Ecto neural progenitor cell (in vitro differentiated cells): Measurements from ENCODE around the gene SNAP25.
A peak's percentile ranks its signal among the peaks of the same experiment; 100 is the strongest.

Experiments used
- DNase-seq: peaks from one replicate; pipeline ENCODE4 v3.0.0-alpha.2; 2018; ENCODE audit warnings: low spot score

Gene SNAP25

GRCh38 chr20:10216146-10216791 lies 2.4 kb upstream of the SNAP25 start:
- DNase-seq: no peak

- DNase-seq: peak; percentile 77
These were observed 764 bp upstream of the SNAP25 start for GRCh38 chr20:10217721-10218410.

GRCh38 chr20:10219452-10219791 lies 792 bp downstream of the SNAP25 start:
- DNase-seq: peak; percentile 94

- DNase-seq: no peak
These were observed 1.5 kb downstream of the SNAP25 start for GRCh38 chr20:10219993-10220750.

- DNase-seq: no peak
These were observed 2.4 kb downstream of the SNAP25 start for GRCh38 chr20:10221021-10221420.

GRCh38 chr20:10225439-10226060 lies 6.9 kb downstream of the SNAP25 start:
- no peak for DNase-seq

GRCh38 chr20:10228330-10228729 lies 9.7 kb downstream of the SNAP25 start:
- DNase-seq: no peak

- no peak for DNase-seq
These were observed 12.7 kb downstream of the SNAP25 start for GRCh38 chr20:10231290-10231689.

GRCh38 chr20:10236540-10237533 lies 18.2 kb downstream of the SNAP25 start:
- DNase-seq: no peak

- DNase-seq: no peak
These were observed 21.3 kb downstream of the SNAP25 start for GRCh38 chr20:10239954-10240353.

GRCh38 chr20:10240655-10241054 lies 22.0 kb downstream of the SNAP25 start:
- DNase-seq: no peak

GRCh38 chr20:10242166-10242565 lies 23.5 kb downstream of the SNAP25 start:
- no peak for DNase-seq

- DNase-seq: no peak
These were observed 28.8 kb downstream of the SNAP25 start for GRCh38 chr20:10247440-10247839.

- no peak for DNase-seq
These were observed 30.6 kb downstream of the SNAP25 start for GRCh38 chr20:10249048-10249770.

GRCh38 chr20:10249822-10250221 lies 31.2 kb downstream of the SNAP25 start:
- no peak for DNase-seq

GRCh38 chr20:10250902-10251301 lies 32.3 kb downstream of the SNAP25 start:
- no peak for DNase-seq

GRCh38 chr20:10253780-10254179 lies 35.1 kb downstream of the SNAP25 start:
- no peak for DNase-seq

GRCh38 chr20:10255846-10256245 lies 37.2 kb downstream of the SNAP25 start:
- no peak for DNase-seq

GRCh38 chr20:10259166-10259565 lies 40.5 kb downstream of the SNAP25 start:
- DNase-seq: no peak

- no peak for DNase-seq
These were observed 41.7 kb downstream of the SNAP25 start for GRCh38 chr20:10260316-10260715.

- DNase-seq: no peak
These were observed 43.1 kb downstream of the SNAP25 start for GRCh38 chr20:10261702-10262101.
